ENCODE measurements around the gene F11. TPM values are rescaled to one million over a fixed set of nuclear protein-coding genes. Genes with fewer than 3 reads are reported as not detected.
"Not testable (repeated sequence)": the region's sequence is repeated elsewhere in the genome, so short reads cannot be mapped to it uniquely, and the experiment has no call there.

F11 gene
- total RNA-seq (2014; rRNA removed; shearing (Covaris generic)), result not detected in 2 replicates

- no peak for DNase-seq (ENCODE audit: low read depth)
Measured at GRCh38 chr4:186265683-186266652, at the start of gene F11. TSS of gene F11 (plus strand) at chr4:186266189. CDS start at chr4:186267137, 948 bp downstream.

- no peak for DNase-seq (ENCODE audit: low read depth)
Measured at GRCh38 chr4:186216465-186217024, 49.4 kb upstream of the F11 start.

DNA sequence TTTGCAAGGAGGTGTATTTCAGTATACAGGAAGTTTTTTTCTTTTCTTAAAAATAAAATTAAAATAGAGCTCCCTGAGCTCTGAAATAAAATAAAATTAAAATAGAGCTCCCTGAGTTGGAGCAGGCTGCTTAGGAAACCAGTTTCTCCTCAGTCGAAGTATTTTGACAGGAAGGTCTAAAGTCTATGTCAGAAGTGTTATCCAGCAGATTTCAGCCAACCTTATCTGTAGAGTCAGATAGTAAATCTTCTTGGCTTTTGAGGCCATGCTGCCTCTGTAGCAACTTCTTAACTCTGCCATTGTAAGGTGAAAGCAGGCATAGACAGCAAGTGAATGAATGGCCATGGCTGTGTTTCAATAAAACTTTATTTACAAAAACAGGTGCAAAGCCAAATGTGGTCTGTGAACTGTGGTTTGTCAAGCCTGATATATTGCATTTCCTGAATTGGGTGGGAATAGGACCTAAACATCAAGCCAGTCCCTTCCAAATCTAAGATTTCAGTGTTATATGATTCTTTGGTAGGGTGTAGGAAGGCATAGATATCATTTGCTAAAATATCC is 48.2 kb upstream of the F11 start:
- DNase-seq (ENCODE audit: low read depth), result no peak

DNA sequence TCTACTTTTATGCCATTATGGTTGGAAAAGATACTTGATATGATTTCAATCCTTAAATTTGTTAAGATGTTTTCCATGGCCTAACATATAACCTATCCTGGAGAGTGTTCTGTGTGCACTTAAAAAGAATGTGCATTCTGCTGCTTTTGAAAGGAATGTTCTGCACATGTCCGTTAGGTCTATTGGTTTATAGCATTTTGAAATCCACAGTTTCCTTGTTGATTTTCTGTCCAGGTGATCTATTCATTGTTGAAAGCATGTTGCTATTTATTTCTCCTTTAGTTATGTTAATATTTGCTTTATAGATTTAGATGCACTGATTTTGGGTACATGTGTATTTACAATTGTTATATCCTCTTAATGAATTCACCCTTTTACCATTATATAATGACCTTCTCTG is 44.4 kb upstream of the F11 start:
- no peak for DNase-seq (ENCODE audit: low read depth)

DNA sequence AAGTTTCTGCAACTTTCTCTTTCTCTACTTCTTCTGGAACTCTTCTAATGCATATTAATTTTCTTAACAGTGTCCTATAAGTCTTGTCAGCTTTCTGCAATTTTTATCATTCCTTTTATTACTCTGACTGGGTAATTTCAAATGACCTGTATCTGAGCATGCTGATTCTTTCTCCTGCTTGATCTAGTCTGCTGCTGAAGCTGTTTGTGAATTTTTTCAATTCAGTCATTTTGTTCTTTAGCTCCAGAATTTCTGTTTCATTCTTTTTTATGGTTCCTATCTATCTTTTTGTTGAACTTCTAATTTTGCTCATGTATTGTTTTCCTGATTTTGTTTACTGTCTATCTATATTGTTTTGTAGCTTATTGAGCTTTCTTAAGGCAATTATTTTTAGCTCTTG is 40.1 kb upstream of the F11 start:
- no peak for DNase-seq (ENCODE audit: low read depth)

- DNase-seq (ENCODE audit: low read depth), result no peak
Measured at GRCh38 chr4:186226521-186227189, 39.3 kb upstream of the F11 start.

GRCh38 chr4:186227221-186227620 is 38.8 kb upstream of the F11 start, which contains the start of gene KLKB1:
TSS of gene KLKB1 (plus strand) at chr4:186227507. CDS start at chr4:186228196, 689 bp downstream.
- DNase-seq (ENCODE audit: low read depth), result no peak

GRCh38 chr4:186227744-186228513 is 38.1 kb upstream of the F11 start:
- DNase-seq (ENCODE audit: low read depth), result no peak

- DNase-seq (ENCODE audit: low read depth), result no peak
Measured at GRCh38 chr4:186228514-186228894, 37.5 kb upstream of the F11 start.

GRCh38 chr4:186234367-186234766 is 31.6 kb upstream of the F11 start:
- DNase-seq (ENCODE audit: low read depth), result no peak

DNA sequence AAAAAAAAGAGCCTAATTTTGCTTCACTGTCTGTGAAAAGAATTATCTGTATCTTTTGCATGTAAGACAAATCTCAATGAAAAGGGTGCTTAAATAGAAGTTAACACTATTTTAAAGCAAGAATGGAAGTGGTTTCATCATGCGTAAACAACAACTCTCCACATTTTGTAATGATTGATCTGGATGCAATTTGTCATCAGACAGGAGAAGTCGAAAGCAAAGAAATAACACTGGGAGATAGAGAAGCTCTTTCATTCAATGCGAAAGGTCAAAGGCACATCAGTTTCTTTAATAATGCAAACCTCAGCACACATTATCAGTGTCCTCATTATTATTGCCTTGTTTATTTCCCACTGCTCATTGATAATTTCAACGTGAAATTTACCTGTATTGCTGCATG is 29.9 kb upstream of the F11 start:
- no peak for DNase-seq (ENCODE audit: low read depth)

DNA sequence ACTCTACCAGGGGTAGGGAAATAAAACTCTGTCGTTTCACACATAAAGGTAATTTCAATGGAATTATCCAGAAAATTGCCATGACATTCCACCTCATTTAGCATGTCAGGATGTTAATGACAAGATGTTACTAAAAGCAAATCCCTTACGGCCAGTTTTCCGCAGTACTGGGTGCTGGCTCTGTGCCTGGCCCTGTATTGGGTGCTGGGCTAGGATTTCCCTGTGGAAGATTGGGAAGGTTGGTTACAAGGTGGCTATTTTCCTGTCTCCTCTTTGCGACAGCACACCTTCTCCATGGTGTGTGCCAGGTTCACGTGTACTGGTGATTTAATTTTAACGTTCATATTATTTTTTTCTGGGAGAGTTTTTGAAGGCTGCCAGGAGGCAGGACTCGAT is 25.5 kb upstream of the F11 start:
- no peak for DNase-seq (ENCODE audit: low read depth)

GRCh38 chr4:186240848-186241491 is 25.0 kb upstream of the F11 start:
- DNase-seq (ENCODE audit: low read depth), result no peak

- no peak for DNase-seq (ENCODE audit: low read depth)
Measured at GRCh38 chr4:186241616-186242015, 24.4 kb upstream of the F11 start.

GRCh38 chr4:186242031-186242430 is 24.0 kb upstream of the F11 start:
- not testable (repeated sequence) for DNase-seq (ENCODE audit: low read depth)

DNA sequence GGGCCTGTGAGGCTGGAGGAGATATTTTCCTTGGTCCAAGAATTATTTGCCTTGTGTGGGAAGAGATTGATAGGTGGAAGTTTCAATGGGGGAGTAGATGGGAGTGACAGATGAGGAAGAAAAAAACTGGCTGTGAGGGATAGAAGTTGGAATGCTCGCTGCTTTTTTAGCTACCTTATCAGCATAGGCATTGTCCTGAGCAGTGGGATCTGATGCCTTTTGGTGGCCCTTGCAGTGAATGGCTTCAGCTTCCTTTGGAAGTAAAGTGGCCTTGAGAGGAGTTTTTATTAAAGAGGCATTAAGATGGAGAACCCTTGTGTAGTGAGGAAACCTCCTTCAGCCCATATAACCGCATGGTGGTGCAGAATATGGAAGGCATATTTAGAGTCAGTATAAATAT is 22.7 kb upstream of the F11 start:
- no peak for DNase-seq (ENCODE audit: low read depth)

DNA sequence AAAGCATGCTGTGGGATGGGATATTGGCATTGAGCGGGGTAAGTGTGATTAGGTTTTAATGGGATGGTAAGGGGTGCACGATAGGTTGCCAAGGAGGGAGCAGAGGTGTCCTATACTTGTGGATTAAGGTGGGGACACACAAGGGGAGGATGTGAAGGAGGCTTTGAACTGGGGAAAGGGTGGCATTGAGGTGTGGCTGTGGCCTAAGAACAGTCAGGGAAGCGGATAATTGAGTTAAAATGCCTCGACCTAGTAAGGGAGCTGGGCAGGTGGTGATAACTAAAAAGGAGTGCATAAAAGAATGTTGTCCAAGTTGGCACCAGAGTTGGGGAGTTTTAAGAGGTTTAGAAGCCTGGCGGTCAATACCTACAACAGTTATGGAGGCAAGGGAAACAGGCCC is 21.2 kb upstream of the F11 start:
- no peak for DNase-seq (ENCODE audit: low read depth)

DNA sequence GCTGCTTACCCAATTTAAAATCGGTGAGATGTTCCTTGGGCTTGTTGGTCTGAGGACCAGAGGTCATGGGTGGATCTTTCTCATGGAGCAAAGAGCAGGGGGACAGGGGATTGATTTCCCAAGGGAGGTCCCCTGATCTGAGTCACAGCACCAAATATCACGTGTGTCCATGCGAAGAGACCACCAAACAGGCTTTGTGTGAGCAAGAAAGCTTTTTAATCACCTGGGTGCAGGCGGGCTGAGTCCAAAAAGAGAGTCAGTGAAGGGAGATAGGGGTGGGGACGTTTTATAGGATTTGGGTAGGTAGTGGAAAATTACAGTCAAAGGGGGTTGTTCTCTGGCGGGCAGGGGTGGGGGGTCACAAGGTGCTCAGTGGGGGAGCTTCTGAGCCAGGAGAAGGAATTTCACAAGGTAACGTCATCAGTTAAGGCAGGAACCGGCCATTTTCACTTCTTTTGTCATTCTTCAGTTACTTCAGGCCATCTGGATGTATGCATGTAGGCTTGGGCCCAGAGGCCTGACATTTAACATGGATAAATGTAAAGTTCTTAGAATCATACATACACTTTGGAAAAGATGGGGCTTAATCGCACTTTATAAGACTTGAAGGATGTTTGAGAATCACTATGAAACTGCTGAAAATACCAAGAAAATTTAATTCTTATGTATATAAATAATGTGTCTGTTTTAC is 18.8 kb upstream of the F11 start:
- DNase-seq (ENCODE audit: low read depth), result not testable (repeated sequence)

DNA sequence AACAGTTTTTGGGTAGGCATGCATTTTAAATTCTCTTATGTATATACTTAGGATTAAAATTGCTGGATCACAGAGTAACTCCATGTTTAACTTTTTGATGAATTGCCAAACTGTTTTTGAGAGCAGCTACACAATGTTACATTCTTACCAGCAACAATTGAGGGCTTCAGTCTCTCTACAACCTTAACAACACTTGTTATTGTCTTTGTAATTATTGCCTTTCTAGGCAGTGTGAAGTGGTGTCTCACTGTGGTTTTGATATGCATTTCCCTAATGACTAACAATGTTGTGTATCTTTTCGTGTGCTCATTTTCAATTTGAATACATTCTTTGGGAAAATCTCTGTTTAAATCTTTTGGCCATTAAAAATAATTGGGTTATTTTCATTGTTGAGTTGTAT is 17.3 kb upstream of the F11 start:
- no peak for DNase-seq (ENCODE audit: low read depth)

Measured in RPMI7951 (cell line).